Measurements from ENCODE around the gene ATP5F1E. TPM values are rescaled to one million over a fixed set of nuclear protein-coding genes. Genes with fewer than 3 reads are reported as not detected.

The ATP5F1E gene
- total and polyA plus RNA-seq, 10 of the 15 experiments (the other 5 are each of a cell fraction or from before 2014, with no cell fraction given) = 49.0 to 407 (median 117) TPM

GRCh38 chr20:59074456-59074855 is 42.3 kb upstream of the ATP5F1E start:
- Histone ChIP-seq H3K79me2 (ENCODE audit: control insufficient read depth, insufficient read depth, low read length) (no peaks in the 10 kb centered on the region), H3K27me3 (replicated peaks in 1 of 2; ENCODE audit: control insufficient read depth in 2 of 2, insufficient read depth in 2 of 2, low read length in 1 of 2) (peaks cover 5 to 6% of the 10 kb centered on the region in 2 experiments), H4K20me1 (ENCODE audit: control insufficient read depth, insufficient read depth) (no peaks in the 10 kb centered on the region), H3K9ac (ENCODE audit: control insufficient read depth, insufficient read depth, low read length) (no peak overlapping the region), H3K9me3 (replicated peaks; ENCODE audit: control insufficient read depth, insufficient read depth, low read length) (no peaks in the 10 kb centered on the region), H3K4me2 (ENCODE audit: control insufficient read depth, insufficient read depth) (no peak overlapping the region), H2AFZ (ENCODE audit: control insufficient read depth, low read depth, low read length) (no peak overlapping the region), H3K4me3 (no peak overlapping the region), H3K36me3 (ENCODE audit: control insufficient read depth in 2 of 2, insufficient read depth in 2 of 2, low read length in 1 of 2) (no peaks in the 10 kb centered on the region), H3K27ac (ENCODE audit: control insufficient read depth, insufficient read depth) (no peak overlapping the region), H3K4me1 (ENCODE audit: control insufficient read depth, insufficient read depth, low read length) (peaks cover 7% of the 10 kb centered on the region)
- ChIA-PET POLR2A (no interaction called here), CTCF (interaction anchor here (1.0 kb wide), 1 partner anchor 133 kb away, joined by 4 read pairs; no protein-coding TSS in a partner anchor), RAD21 (ENCODE audit: unreplicated experiment) (no interaction called here), SMC1A (ENCODE audit: uncharacterized antibody, unreplicated experiment) (no interaction called here)
- WGBS (ENCODE audit: insufficient coverage, insufficient replicate concordance, low lambda C conversion rate, missing lambda C conversion rate) = 4% methylated on average over 3 of the region's 3 CpGs
- DNase-seq (ENCODE audit: low read depth, low spot score) = no peak
- no peak for FAIRE-seq
- ATAC-seq = peak; percentile 73
- in situ Hi-C loops (cut with MboI) (no loop called here), intact Hi-C loops (cut with micrococcal nuclease; ENCODE audit: unreplicated experiment) (no loop called here)
- BruUV-seq (replicated peaks) = no TSS peak
- TF ChIP-seq PBX3 (IDR thresholded peaks at IDR 0.05; ENCODE audit: insufficient replicate concordance, low read depth, low read length) = peak; percentile 54
- no peak for TF ChIP-seq CTCF (IDR thresholded peaks at IDR 0.05 in 2 of 3, conservative IDR thresholded peaks at IDR 0.05 in 1 of 3; ENCODE audit: control insufficient read depth in 2 of 3, extremely low read depth in 1 of 3, insufficient read depth in 1 of 3, low read depth in 3 of 3, low read length in 3 of 3)
- TF ChIP-seq IKZF2 (IDR thresholded peaks at IDR 0.05) = peak in 1 of 2 experiments; percentile 44; a peak in 1 of 4 replicates
- no peak for TF ChIP-seq MYB (IDR thresholded peaks at IDR 0.05; ENCODE audit: borderline replicate concordance, low read depth, low read length)
- TF ChIP-seq ETV6 (conservative IDR thresholded peaks at IDR 0.05 in 1 of 2, IDR thresholded peaks at IDR 0.05 in 1 of 2; ENCODE audit: borderline replicate concordance in 1 of 2, low read depth in 1 of 2) = peak in 1 of 2 experiments; percentile 21; a peak in 1 of 4 replicates
- TF ChIP-seq NFIC (IDR thresholded peaks at IDR 0.05; ENCODE audit: low read depth, low read length) = peak; percentile 67; the same call in 1 of the 2 replicates
- peak; percentile 91 for TF ChIP-seq RUNX3 (IDR thresholded peaks at IDR 0.05; ENCODE audit: low read length)
- TF ChIP-seq ATF2 (IDR thresholded peaks at IDR 0.05; ENCODE audit: low read length) = 0 out of 2 replicates have a peak, but pooled peaks have one; percentile 20
- TF ChIP-seq MTA2 (IDR thresholded peaks at IDR 0.05; ENCODE audit: low read depth) = peak; percentile 67
- TF ChIP-seq IRF4 (IDR thresholded peaks at IDR 0.05; ENCODE audit: low read depth, low read length) = peak; percentile 73; the same call in 1 of the 2 replicates
- peak; percentile 67 for TF ChIP-seq BCL3 (IDR thresholded peaks at IDR 0.05; ENCODE audit: borderline replicate concordance, insufficient read depth, low read depth, low read length, poor library complexity, severe bottlenecking)
- TF ChIP-seq CREM (IDR thresholded peaks at IDR 0.05; ENCODE audit: low read depth) = no peak; the same call in 1 of the 2 replicates
- TF ChIP-seq, protein P1, sequence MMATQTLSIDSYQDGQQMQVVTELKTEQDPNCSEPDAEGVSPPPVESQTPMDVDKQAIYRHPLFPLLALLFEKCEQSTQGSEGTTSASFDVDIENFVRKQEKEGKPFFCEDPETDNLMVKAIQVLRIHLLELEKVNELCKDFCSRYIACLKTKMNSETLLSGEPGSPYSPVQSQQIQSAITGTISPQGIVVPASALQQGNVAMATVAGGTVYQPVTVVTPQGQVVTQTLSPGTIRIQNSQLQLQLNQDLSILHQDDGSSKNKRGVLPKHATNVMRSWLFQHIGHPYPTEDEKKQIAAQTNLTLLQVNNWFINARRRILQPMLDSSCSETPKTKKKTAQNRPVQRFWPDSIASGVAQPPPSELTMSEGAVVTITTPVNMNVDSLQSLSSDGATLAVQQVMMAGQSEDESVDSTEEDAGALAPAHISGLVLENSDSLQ (IDR thresholded peaks at IDR 0.05) = peak; percentile 56
- no peak for TF ChIP-seq NR2C2 (IDR thresholded peaks at IDR 0.05; ENCODE audit: borderline replicate concordance, control insufficient read depth, insufficient read length, low read depth)
- TF ChIP-seq EP300 (IDR thresholded peaks at IDR 0.05; ENCODE audit: borderline replicate concordance in 1 of 2, control insufficient read depth in 1 of 2, low read depth in 2 of 2, low read length in 2 of 2) = peak in 1 of 2 experiments; percentile 49; a peak in 2 of 4 replicates
- no peak for TF ChIP-seq NFYB (IDR thresholded peaks at IDR 0.05; ENCODE audit: insufficient read depth, low read depth, low read length)

Data from GM12878 (cell line).